ENCODE measurements around the gene ZNF432.

ZNF432 gene

DNA sequence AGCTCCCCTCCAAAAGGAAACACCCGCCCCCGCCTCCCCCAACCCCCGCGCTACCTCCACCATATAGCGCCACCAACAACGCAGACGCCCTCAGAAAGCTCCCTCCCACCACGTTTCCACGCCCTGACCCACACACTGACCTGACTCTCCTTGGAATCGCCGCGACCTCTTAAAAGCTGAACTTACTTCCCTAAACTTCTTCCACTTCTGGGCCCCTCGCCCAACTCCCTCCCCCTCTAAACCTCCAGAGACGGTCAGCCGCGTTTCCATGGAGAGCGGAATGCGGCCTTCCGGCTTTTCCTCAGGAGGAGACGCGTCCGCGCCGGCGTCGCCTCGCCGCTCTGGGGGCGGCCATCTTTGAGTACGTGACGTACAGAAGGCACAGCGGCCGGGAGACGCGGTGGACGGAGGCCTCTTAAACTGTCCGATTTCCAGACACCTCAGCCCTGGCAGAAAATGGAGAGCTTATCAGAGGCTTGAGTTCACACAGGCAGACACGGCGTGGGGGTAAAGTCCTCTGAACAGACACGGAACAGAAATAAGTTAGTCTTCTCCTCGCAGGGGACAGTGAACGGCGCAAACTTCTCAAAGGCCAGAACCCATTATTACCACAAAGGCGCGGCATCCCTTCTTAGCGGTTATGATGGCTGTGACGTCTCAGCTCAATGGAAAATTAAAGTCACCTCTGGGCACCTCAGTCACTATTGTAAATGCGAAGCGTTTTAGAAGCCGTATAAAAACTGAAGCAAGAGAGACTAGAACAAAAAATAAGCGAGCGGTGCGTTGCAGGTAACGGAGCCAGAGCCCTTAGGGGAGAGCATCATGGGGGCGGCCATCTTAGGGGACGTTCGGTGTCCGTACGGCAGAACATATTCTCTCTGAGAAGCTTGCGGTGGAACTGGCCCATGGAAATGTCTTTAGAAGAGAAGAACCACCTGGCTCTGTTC is at the start of gene ZNF432:
Gene ZNF432 (minus strand): TSS at position 284 of the 947 bp plus-strand sequence. CDS start 1,970 bp downstream, outside the sequence.
- TF ChIP-seq FOXM1 (IDR thresholded peaks at IDR 0.05; ENCODE audit: borderline replicate concordance, low read depth) = no peak
- TF ChIP-seq EGR1 (IDR thresholded peaks at IDR 0.05) = peak; percentile 80
- TF ChIP-seq CREB1 (IDR thresholded peaks at IDR 0.05; ENCODE audit: low read depth) = peak; percentile 45; the same call in 1 of the 2 replicates
- TF ChIP-seq NFIC (IDR thresholded peaks at IDR 0.05) = no peak
- TF ChIP-seq TEAD4 (IDR thresholded peaks at IDR 0.05) = peak; percentile 45
- TF ChIP-seq YY1 (IDR thresholded peaks at IDR 0.05; ENCODE audit: low read depth) = peak; percentile 98
- TF ChIP-seq, protein P1, sequence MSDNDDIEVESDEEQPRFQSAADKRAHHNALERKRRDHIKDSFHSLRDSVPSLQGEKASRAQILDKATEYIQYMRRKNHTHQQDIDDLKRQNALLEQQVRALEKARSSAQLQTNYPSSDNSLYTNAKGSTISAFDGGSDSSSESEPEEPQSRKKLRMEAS (IDR thresholded peaks at IDR 0.05) = peak; percentile 38
- TF ChIP-seq TCF12 (IDR thresholded peaks at IDR 0.05; ENCODE audit: low read depth) = no peak

DNA sequence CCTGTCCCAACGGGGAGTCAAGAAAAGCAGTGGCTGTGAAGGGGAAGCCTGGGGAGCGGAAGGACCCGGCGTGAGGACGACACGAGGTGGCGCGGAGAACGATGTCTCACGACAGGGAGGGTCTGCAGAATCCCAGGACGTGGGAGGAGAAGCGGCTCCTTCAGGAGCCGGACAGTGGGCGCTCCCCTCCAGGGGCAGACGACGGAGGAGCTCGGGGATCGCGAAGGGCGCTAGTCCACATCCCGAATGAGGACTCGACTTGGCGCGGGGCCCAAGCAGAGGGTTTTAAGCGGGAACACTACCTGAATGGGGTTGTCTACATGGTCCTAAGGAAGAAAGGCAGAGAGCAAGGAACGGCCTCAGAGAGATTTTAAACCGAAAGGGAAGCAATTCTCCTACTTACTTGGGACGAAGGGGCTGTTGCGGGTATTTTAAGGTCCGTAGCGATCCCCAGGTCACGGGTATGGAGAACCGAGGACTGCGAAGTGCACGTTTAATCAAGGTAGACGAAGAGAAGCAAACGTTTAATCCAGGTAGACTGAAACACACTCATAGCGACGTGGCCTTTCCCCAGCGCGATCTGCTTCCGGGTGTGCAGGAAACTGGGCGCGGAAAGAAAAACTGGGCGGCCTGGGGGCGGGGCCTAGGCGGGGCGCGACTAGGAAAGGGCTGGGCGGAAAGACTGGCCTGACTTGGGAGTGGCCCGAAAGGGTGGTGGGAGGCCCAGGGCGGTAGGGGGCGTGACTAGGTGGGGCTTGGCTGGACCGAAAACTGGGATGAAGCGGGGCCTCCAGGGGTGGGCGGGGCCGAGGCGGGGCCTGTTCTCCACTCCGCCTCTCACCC is 46.8 kb upstream of the ZNF432 start, which contains the start of gene ZNF841:
Gene ZNF841 (minus strand): TSS at position 594 of the 843 bp plus-strand sequence. CDS start 10,964 bp downstream, outside the sequence.
- TF ChIP-seq, protein P2, sequence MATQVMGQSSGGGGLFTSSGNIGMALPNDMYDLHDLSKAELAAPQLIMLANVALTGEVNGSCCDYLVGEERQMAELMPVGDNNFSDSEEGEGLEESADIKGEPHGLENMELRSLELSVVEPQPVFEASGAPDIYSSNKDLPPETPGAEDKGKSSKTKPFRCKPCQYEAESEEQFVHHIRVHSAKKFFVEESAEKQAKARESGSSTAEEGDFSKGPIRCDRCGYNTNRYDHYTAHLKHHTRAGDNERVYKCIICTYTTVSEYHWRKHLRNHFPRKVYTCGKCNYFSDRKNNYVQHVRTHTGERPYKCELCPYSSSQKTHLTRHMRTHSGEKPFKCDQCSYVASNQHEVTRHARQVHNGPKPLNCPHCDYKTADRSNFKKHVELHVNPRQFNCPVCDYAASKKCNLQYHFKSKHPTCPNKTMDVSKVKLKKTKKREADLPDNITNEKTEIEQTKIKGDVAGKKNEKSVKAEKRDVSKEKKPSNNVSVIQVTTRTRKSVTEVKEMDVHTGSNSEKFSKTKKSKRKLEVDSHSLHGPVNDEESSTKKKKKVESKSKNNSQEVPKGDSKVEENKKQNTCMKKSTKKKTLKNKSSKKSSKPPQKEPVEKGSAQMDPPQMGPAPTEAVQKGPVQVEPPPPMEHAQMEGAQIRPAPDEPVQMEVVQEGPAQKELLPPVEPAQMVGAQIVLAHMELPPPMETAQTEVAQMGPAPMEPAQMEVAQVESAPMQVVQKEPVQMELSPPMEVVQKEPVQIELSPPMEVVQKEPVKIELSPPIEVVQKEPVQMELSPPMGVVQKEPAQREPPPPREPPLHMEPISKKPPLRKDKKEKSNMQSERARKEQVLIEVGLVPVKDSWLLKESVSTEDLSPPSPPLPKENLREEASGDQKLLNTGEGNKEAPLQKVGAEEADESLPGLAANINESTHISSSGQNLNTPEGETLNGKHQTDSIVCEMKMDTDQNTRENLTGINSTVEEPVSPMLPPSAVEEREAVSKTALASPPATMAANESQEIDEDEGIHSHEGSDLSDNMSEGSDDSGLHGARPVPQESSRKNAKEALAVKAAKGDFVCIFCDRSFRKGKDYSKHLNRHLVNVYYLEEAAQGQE (IDR thresholded peaks at IDR 0.05; ENCODE audit: low read depth) = no peak
- TF ChIP-seq, protein P1 (IDR thresholded peaks at IDR 0.05) = peak; percentile 17
- TF ChIP-seq TAF1 (IDR thresholded peaks at IDR 0.05; ENCODE audit: low read depth) = peak; percentile 55

DNA sequence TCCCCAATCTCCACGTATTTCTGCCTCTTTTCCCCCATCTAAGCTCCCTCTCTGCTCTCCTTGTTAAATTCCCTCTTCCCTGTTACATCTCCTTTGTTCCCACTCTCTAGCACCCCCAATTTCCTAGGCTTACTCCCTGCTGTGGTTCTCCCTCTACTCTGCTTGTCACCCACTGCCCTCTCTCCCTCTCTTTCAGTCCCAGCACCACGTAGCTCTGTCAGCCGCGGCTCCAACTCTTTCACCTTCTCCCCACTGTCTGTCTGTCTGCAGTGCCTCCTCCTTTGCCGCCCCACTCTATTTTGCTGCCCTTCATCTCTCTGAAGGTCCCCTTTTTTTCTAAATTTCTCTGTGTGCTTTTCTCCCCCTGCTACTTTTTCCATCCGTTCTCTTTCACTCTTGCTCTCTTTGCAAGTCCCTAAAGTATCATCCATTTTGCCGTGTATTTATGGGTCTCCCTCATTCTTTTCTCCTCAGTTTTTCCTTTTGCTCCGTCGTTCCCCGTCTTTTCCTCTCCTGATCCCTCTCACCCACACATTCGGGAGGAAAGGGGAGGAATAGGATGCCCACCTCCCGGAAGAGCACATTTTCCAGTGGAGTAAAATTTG is 46.0 kb upstream of the ZNF432 start:
- TF ChIP-seq YY1 (IDR thresholded peaks at IDR 0.05; ENCODE audit: low read depth) = no peak
- TF ChIP-seq, protein P2 (IDR thresholded peaks at IDR 0.05; ENCODE audit: low read depth) = no peak
- TF ChIP-seq NFIC (IDR thresholded peaks at IDR 0.05) = no peak
- no peak for TF ChIP-seq EGR1 (IDR thresholded peaks at IDR 0.05)
- no peak for TF ChIP-seq CEBPB (IDR thresholded peaks at IDR 0.05)
- no peak for TF ChIP-seq RAD21 (IDR thresholded peaks at IDR 0.05; ENCODE audit: low read depth)
- TF ChIP-seq CREB1 (IDR thresholded peaks at IDR 0.05; ENCODE audit: low read depth) = no peak
- no peak for TF ChIP-seq EP300 (IDR thresholded peaks at IDR 0.05; ENCODE audit: borderline replicate concordance)
- TF ChIP-seq FOXM1 (IDR thresholded peaks at IDR 0.05; ENCODE audit: borderline replicate concordance, low read depth) = no peak
- no peak for TF ChIP-seq TAF1 (IDR thresholded peaks at IDR 0.05; ENCODE audit: low read depth)
- TF ChIP-seq, protein P3, sequence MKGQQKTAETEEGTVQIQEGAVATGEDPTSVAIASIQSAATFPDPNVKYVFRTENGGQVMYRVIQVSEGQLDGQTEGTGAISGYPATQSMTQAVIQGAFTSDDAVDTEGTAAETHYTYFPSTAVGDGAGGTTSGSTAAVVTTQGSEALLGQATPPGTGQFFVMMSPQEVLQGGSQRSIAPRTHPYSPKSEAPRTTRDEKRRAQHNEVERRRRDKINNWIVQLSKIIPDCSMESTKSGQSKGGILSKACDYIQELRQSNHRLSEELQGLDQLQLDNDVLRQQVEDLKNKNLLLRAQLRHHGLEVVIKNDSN (IDR thresholded peaks at IDR 0.05) = no peak
- no peak for TF ChIP-seq TEAD4 (IDR thresholded peaks at IDR 0.05)
- no peak for TF ChIP-seq ZBTB7A (IDR thresholded peaks at IDR 0.05; ENCODE audit: low read depth)
- no peak for TF ChIP-seq TCF12 (IDR thresholded peaks at IDR 0.05; ENCODE audit: low read depth)
- TF ChIP-seq, protein P1 (IDR thresholded peaks at IDR 0.05) = no peak

DNA sequence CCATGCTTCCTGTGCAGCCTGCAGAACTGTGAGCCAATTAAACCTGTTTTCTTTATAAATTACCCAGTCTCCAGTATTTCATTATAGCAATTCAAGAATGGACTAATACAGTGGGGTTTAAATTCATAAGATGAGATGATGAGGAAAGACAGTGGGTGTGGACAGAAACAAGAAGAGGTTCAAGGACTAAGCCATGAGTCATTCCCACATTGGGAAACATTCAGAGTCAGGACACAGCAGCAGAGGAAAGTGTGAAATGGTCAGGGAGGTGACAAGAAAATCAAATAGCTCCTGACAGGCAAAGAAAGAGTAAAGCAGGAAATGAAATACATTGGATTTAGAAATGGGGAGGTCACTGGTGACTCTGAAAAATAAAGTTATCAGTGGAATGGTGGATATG is 37.8 kb upstream of the ZNF432 start:
- TF ChIP-seq, protein P2 (IDR thresholded peaks at IDR 0.05; ENCODE audit: low read depth) = no peak
- no peak for TF ChIP-seq NFIC (IDR thresholded peaks at IDR 0.05)
- TF ChIP-seq TEAD4 (IDR thresholded peaks at IDR 0.05) = no peak
- no peak for TF ChIP-seq EGR1 (IDR thresholded peaks at IDR 0.05)
- TF ChIP-seq CREB1 (IDR thresholded peaks at IDR 0.05; ENCODE audit: low read depth) = no peak
- no peak for TF ChIP-seq FOXM1 (IDR thresholded peaks at IDR 0.05; ENCODE audit: borderline replicate concordance, low read depth)
- no peak for TF ChIP-seq TAF1 (IDR thresholded peaks at IDR 0.05; ENCODE audit: low read depth)
- TF ChIP-seq, protein P3 (IDR thresholded peaks at IDR 0.05) = no peak
- TF ChIP-seq TCF12 (IDR thresholded peaks at IDR 0.05; ENCODE audit: low read depth) = no peak
- no peak for TF ChIP-seq EP300 (IDR thresholded peaks at IDR 0.05; ENCODE audit: borderline replicate concordance)
- TF ChIP-seq, protein P1 (IDR thresholded peaks at IDR 0.05) = no peak
- no peak for TF ChIP-seq CEBPB (IDR thresholded peaks at IDR 0.05)
- no peak for TF ChIP-seq ZBTB7A (IDR thresholded peaks at IDR 0.05; ENCODE audit: low read depth)
- TF ChIP-seq RAD21 (IDR thresholded peaks at IDR 0.05; ENCODE audit: low read depth) = no peak
- TF ChIP-seq YY1 (IDR thresholded peaks at IDR 0.05; ENCODE audit: low read depth) = no peak
